ENCODE measurements around the gene IGSF23.
A peak's percentile ranks its signal among the peaks of the same experiment; 100 is the strongest.

The IGSF23 gene

DNA sequence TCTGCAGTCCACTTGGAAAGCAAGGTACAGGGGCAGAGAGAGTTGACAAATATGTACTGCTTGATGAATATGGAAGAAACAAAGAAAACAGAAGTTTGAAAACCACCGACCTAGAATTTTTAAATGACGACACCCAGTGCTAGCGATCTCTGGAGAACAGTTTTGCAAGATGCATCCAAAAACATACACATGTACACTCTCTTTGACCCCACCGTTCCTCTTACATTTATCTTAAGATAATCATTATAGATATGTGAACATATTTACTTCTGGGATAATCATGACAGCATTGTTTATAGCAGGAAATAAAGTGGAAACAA is 40.8 kb upstream of the IGSF23 start:
- TF ChIP-seq, protein P1, sequence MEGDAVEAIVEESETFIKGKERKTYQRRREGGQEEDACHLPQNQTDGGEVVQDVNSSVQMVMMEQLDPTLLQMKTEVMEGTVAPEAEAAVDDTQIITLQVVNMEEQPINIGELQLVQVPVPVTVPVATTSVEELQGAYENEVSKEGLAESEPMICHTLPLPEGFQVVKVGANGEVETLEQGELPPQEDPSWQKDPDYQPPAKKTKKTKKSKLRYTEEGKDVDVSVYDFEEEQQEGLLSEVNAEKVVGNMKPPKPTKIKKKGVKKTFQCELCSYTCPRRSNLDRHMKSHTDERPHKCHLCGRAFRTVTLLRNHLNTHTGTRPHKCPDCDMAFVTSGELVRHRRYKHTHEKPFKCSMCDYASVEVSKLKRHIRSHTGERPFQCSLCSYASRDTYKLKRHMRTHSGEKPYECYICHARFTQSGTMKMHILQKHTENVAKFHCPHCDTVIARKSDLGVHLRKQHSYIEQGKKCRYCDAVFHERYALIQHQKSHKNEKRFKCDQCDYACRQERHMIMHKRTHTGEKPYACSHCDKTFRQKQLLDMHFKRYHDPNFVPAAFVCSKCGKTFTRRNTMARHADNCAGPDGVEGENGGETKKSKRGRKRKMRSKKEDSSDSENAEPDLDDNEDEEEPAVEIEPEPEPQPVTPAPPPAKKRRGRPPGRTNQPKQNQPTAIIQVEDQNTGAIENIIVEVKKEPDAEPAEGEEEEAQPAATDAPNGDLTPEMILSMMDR (conservative IDR thresholded peaks at IDR 0.05), result no peak
- H3K27ac ChIP-seq, result no peak overlapping the region

DNA sequence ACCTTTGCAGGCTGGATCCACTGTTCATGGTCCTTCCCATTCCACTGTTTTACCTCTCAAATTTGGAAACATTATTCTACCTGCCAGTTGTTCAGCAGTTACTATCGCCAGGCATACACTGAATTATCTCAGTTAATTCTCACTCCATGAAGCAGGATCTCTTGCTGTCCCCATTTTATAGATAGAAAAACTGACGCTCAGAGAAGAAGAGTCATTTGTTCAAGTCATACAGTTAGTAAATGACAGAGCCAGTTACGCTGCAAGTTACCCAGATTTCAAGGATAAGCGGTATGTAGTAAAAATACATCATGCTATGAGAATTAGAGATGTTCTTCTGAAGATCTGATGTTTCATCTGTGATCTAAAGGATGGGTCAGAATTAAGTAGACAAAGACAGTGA is 40.2 kb upstream of the IGSF23 start:
- no peak overlapping the region for H3K27ac ChIP-seq
- TF ChIP-seq, protein P1 (conservative IDR thresholded peaks at IDR 0.05), result no peak

DNA sequence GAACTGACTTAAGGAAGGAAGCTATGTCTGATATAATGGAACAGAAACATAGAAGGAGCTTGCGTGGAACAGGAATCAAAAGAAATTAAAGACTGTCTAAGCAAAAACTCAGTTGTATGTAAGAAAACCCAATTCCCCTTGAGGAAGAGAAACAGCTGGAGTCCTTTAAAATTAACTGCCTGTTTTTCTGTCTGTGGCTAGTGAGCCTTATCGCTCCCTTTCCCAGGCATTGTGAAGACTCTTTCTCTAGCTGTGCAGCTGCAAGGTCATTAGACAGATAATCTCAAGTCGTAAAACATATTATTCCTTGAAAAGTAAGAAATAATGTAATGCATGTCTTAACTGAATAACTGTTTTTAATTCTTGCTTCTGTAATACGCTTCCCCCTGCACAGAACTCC is 39.7 kb upstream of the IGSF23 start:
- TF ChIP-seq, protein P1 (conservative IDR thresholded peaks at IDR 0.05), result no peak
- no peak overlapping the region for H3K27ac ChIP-seq

DNA sequence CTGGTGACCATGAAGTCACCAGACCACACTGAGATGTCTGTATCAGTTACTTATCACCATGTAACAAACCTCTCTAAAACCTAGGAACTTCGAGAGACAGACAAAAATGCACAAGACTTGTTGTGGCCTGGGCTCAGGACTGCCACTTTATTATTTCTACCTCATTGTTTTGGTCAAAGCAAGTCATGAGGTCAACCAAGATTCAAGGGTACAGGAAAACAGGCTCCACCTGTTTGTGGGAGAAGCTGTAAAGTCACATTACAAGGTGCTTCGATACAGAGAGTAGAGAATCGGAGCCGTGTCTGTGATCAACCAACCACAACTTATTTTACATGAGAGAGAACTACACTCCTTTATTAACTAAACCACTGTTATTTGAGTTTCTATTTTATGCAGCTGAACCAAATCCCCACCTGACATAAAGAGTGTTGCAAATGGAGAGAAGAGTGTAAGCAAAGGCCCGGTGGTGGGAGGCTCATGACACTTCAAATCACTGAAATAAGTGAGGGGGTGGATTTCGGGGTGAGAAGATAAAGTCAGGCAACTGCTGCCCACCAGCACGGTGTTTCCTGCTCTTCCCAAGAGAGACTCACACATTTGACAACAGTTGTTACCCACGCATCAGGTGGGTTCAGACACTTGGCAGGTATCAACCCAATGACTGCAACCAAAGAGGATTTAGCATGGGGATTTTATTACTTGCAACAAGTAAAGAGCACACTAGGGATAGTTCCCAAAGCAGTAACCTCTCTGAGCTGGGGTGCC is 39.0 kb upstream of the IGSF23 start:
- TF ChIP-seq, protein P1 (conservative IDR thresholded peaks at IDR 0.05), result no peak
- no peak overlapping the region for H3K27ac ChIP-seq

DNA sequence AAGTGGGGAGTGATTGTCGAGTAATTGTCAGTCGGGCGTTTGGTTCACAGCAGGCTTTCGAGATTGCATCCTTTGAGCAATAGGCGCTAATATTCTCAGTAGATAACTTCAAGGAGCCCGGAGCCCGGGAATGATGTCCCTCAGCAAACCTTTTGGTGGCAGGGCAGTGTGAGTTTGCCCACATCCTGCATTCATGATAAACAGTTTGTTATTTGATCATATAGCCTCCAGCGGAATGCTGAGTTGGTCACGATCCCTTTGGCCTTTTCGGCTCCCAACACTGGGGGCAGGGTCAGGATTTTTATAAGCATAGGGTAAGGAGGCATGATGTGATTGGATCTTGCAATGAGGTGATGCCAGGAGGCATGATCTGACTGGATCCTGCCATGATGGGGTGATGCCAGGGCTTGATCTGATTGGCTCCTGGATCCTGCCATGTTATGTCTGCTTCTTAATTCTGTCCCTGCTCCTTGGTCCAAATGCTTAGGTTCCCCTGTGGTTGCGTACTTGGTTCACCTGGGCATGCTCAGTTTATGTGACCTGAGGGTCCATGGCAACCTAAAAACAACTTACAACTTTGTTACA is 38.2 kb upstream of the IGSF23 start:
- H3K27ac ChIP-seq, result no peak overlapping the region
- TF ChIP-seq, protein P1 (conservative IDR thresholded peaks at IDR 0.05), result no peak

DNA sequence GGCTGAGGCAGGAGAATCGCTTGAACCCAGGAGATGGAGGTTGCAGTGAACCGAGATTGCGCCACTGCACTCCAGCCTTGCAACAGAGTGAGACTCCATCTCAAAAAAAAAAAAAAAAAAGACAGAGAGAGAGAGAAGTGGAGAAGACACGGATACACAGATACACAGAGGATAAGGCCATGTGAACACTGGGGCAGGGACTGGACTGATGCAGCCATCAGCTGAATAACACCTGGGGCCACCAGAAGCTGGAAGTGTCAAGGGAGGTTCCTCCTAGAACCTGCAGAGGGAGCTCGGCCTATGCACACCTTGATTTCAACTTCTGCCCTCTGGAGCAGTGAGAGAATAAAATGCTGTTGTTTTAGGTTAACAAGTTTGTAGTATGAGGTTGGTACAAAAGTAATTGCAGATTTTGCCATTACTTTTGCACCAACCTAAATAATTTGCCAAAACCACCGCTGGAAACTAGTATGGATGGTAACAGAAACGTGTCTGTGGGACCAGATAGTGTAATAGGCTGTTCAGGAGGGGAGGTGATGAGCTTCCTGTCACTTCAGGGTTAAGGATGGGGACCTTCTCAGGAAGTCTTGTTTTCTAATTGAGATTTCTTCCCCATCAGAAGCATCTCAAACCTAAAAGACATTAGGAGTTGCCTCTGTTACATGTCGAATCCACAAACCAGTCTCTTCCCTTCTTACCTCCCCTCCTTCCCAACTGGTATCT is 36.4 kb upstream of the IGSF23 start:
- TF ChIP-seq, protein P1 (conservative IDR thresholded peaks at IDR 0.05), result peak; percentile 90
- H3K27ac ChIP-seq, result no peak overlapping the region

DNA sequence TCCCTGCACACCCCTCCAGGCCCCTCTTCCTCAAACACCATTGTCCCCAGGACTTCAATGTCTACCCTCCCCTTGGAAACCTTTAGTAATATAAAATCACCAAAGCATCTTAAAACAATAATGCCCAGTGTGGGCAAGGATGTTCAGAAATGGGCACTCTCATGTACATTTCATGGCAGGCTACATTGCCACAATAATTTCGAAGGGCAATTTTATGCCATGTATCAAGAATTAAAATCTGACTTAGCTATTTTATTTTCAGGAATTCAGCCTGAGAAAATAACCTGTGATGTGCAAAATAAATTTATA is 35.8 kb upstream of the IGSF23 start:
- TF ChIP-seq, protein P1 (conservative IDR thresholded peaks at IDR 0.05), result no peak
- no peak overlapping the region for H3K27ac ChIP-seq
